Spleen (tissue), 7 donors: ENCODE results near the gene ABCC10.

Source experiments
- POLR2A ChIP-seq, 3 donors: fragments of 450-650 bp; IDR thresholded peaks; one replicate each; pipeline ENCODE4 v1.5.1; 2017; ENCODE audit warnings: antibody characterized with exemption in 3 of 3, mild to moderate bottlenecking in 1 of 3
- POLR2AphosphoS5 ChIP-seq, 3 donors: sonication (generic); formaldehyde crosslinking; IDR thresholded peaks; one replicate each; pipeline ENCODE4 v1.5.1; 2017; ENCODE audit warnings: antibody characterized with exemption in 3 of 3
- TF ChIP-seq, protein P1 (sequence below), 11 experiments: fragments of 200-600 bp in 7 of 11; fragments of 450-650 bp in 4 of 11; sonication (generic) in 4 of 11; IDR thresholded peaks in 8 of 11; conservative IDR thresholded peaks in 3 of 11; 1 replicate in 7 of 11; 2 replicates in 4 of 11; pipeline versions ENCODE4 v1.4.0 to v1.8.0; 2016 to 2021; ENCODE audit warnings: antibody characterized with exemption in 11 of 11, inconsistent platforms in 4 of 11, mild to moderate bottlenecking in 1 of 11
- donor health status: DM: no; HTN: no; CAD: no; lungs with moderate emphysema.
- donor health status: DM: no; HTN: no; CAD: no.
- donor health status: DM: no; HTN: no; CAD: no.

DNA sequence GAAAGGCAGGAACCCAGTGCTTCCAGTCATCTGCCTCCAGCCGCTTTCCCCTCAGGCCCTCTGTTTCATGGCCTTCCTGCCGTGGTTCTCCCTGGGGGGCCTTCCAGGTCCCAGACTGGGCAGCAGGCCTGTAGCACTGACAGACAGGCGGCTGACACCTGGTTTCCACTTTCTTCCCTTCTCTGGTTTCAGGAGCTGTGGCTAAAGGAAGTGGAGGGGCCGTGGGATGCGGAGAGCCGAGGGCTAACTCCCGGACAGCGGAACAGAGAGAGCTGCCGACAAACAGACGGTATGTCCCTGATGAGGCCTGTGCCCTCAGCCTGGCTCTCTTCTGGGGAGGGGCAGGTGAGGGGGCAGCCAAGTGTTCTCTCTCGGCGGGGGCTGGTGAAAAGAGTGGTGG is 70.3 kb downstream of the ABCC10 start:
- no peak for TF ChIP-seq POLR2A (IDR thresholded peaks at IDR 0.05)
- TF ChIP-seq POLR2AphosphoS5 (IDR thresholded peaks at IDR 0.05) = no peak
- TF ChIP-seq, protein P1, sequence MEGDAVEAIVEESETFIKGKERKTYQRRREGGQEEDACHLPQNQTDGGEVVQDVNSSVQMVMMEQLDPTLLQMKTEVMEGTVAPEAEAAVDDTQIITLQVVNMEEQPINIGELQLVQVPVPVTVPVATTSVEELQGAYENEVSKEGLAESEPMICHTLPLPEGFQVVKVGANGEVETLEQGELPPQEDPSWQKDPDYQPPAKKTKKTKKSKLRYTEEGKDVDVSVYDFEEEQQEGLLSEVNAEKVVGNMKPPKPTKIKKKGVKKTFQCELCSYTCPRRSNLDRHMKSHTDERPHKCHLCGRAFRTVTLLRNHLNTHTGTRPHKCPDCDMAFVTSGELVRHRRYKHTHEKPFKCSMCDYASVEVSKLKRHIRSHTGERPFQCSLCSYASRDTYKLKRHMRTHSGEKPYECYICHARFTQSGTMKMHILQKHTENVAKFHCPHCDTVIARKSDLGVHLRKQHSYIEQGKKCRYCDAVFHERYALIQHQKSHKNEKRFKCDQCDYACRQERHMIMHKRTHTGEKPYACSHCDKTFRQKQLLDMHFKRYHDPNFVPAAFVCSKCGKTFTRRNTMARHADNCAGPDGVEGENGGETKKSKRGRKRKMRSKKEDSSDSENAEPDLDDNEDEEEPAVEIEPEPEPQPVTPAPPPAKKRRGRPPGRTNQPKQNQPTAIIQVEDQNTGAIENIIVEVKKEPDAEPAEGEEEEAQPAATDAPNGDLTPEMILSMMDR (IDR thresholded peaks at IDR 0.05 in 8 of 11, conservative IDR thresholded peaks at IDR 0.05 in 3 of 11) = no peak
